Measurements from ENCODE around the gene FBLN2.

- TF ChIP-seq CTCF (IDR thresholded peaks at IDR 0.05; ENCODE audit: low read depth, low read length) (no peak), MAX (IDR thresholded peaks at IDR 0.05; ENCODE audit: low read depth, low read length) (no peak)
These were observed 31.5 kb upstream of the FBLN2 start for GRCh38 chr3:13517253-13517977.
